Upper lobe of right lung (tissue), 1 donor: Measurements from ENCODE around the gene APOL5. TPM values are rescaled to one million over a fixed set of nuclear protein-coding genes. Genes with fewer than 3 reads are reported as not detected.

Experiments used
- ATAC-seq: fragments of 200-7000 bp; cut with Tn5 transposase; one replicate; pipeline ENCODE4 v1.9.1; 2020; ENCODE audit warnings: mild to moderate bottlenecking, moderate library complexity
- DNase-seq: peaks from one replicate; pipeline ENCODE4 v3.0.0-alpha.2; 2020
- H3K27ac ChIP-seq: fragments of 200-600 bp; one replicate; pipeline ENCODE4 v1.8.0; 2022
- H3K27me3 ChIP-seq: fragments of 200-600 bp; one replicate; pipeline ENCODE4 v1.8.0; 2022; ENCODE audit warnings: mild to moderate bottlenecking
- H3K36me3 ChIP-seq: fragments of 200-600 bp; one replicate; pipeline ENCODE4 v1.8.0; 2022
- H3K4me1 ChIP-seq: fragments of 200-600 bp; one replicate; pipeline ENCODE4 v1.8.0; 2022
- H3K4me3 ChIP-seq: fragments of 200-600 bp; one replicate; pipeline ENCODE4 v1.8.0; 2022; ENCODE audit warnings: mild to moderate bottlenecking
- H3K9me3 ChIP-seq: fragments of 200-600 bp; one replicate; pipeline ENCODE4 v1.8.0; 2022
- intact Hi-C: fragments of 100-400 bp; cut with DNase I; formaldehyde crosslinking; loops from one replicate; pipeline ENCODE4 v1.11.0; 2022
- total RNA-seq: library from RNA; stranded (reverse); fragmentation: NEBNext Ultra II Directional; extraction: Animal tissue kit (Norgen Biotek cat#: 25700); gene quantifications from one replicate; pipeline ENCODE4 v1.2.1, GENCODE V29; 2021
- TF ChIP-seq, protein P1 (sequence below): fragments of 200-600 bp; IDR thresholded peaks from one replicate; pipeline ENCODE4 v1.8.0; 2022; ENCODE audit warnings: antibody characterized with exemption
- donor health status: DM: no; HTN: yes; CAD: no; lungs with severe emphysema.

APOL5 gene
- total RNA-seq, 1 donor from 2014 or later, result not detected

DNA sequence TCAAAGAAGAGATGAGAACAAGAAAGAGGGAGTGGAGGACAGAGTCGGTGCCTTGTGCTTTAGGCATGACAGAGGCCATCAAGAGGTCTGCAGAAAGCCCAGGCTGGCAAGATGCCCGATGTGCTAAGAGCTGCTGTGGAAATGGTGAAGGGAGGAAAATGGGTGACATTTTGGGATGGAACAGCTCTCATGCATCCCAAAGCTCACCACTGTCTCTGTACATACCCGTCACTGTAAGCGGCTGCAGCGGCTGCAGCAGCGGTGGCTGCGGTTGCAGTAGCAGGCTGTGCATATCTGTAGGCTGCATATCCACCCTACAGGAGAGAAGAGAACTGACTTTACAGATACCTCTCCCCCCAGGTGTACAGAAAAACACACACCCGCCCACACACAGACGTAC lies 28.6 kb downstream of the APOL5 start:
- DNase-seq (no peak), ATAC-seq (no peak)
- no peaks in the 10 kb centered on the region for H3K4me1 ChIP-seq
- intact Hi-C loops, result no loop called here
- H3K36me3 ChIP-seq, result peaks cover 27% of the 10 kb centered on the region
- H3K27me3 ChIP-seq, result no peaks in the 10 kb centered on the region
- no peak overlapping the region for H3K27ac ChIP-seq
- H3K4me3 ChIP-seq, result no peak overlapping the region
- no peaks in the 10 kb centered on the region for H3K9me3 ChIP-seq
- TF ChIP-seq, protein P1, sequence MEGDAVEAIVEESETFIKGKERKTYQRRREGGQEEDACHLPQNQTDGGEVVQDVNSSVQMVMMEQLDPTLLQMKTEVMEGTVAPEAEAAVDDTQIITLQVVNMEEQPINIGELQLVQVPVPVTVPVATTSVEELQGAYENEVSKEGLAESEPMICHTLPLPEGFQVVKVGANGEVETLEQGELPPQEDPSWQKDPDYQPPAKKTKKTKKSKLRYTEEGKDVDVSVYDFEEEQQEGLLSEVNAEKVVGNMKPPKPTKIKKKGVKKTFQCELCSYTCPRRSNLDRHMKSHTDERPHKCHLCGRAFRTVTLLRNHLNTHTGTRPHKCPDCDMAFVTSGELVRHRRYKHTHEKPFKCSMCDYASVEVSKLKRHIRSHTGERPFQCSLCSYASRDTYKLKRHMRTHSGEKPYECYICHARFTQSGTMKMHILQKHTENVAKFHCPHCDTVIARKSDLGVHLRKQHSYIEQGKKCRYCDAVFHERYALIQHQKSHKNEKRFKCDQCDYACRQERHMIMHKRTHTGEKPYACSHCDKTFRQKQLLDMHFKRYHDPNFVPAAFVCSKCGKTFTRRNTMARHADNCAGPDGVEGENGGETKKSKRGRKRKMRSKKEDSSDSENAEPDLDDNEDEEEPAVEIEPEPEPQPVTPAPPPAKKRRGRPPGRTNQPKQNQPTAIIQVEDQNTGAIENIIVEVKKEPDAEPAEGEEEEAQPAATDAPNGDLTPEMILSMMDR, result no peak

DNA sequence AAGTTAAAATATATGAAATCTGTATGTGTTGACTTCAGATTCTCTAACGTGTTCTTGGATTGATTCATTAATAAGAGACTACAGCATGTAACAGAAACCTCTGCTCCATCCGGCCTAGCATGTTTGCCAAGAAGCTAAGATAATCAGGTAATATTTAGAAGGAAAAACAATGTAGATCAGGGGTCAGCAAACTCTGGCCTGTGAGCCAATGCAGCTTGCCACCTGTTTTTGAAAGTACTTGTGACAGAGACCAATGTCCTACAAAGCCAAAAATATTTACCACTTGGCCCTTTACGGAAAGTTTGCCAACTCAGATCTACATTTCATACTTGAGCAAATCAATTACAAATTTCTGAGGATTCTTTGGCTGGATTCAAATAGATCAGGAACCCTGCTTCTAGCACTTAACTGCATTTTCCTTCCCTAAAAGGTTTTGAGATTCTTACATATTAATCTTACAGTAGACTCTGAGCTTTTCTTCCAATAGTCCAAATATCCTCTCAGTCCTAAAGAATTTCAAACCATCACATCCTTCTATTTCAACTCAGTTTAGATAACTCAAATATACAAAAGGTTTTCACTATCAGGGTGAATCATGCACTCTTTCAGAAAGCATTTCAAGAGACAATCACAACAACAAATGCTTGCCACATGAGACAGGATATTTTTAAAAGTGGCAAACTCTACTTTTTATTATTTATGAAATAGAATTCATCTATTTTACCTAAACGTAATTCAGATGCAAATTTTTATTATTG lies 29.5 kb downstream of the APOL5 start:
- H3K9me3 ChIP-seq, result no peaks in the 10 kb centered on the region
- no peak overlapping the region for H3K4me3 ChIP-seq
- DNase-seq (no peak), ATAC-seq (no peak)
- peaks cover under 1% of the 10 kb centered on the region for H3K4me1 ChIP-seq
- H3K27me3 ChIP-seq, result no peaks in the 10 kb centered on the region
- H3K27ac ChIP-seq, result no peak overlapping the region
- TF ChIP-seq, protein P1, result no peak
- H3K36me3 ChIP-seq, result peaks cover 27% of the 10 kb centered on the region
- intact Hi-C loops, result no loop called here

DNA sequence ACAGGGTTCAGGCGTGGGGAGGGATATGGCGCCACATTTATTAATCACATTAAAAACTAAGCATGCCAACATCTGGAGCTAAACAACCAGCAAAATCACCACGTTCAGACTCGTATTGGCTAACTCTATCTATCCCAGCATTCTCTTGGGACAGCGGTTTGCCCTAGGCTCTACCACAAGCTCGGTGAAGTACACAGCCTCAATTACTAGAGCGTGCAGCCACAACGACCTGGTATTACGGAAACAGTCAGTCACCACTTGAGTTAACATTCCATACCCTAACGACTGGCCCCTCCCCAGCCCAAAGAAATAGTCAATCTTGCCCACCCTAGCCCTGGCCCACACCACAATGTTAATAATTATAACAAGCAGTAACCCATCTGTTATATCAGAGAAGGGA lies 32.1 kb downstream of the APOL5 start:
- Histone ChIP-seq H3K27me3 (no peaks in the 10 kb centered on the region), H3K9me3 (no peaks in the 10 kb centered on the region), H3K4me1 (peaks cover 8% of the 10 kb centered on the region), H3K4me3 (no peak overlapping the region), H3K36me3 (peaks cover 18% of the 10 kb centered on the region), H3K27ac (no peak overlapping the region)
- no peak for ATAC-seq
- TF ChIP-seq, protein P1, result no peak
- no peak for DNase-seq
- intact Hi-C loops, result loop anchor here (10.0 kb wide), 1 partner anchor 165 kb away; no protein-coding TSS in a partner anchor

DNA sequence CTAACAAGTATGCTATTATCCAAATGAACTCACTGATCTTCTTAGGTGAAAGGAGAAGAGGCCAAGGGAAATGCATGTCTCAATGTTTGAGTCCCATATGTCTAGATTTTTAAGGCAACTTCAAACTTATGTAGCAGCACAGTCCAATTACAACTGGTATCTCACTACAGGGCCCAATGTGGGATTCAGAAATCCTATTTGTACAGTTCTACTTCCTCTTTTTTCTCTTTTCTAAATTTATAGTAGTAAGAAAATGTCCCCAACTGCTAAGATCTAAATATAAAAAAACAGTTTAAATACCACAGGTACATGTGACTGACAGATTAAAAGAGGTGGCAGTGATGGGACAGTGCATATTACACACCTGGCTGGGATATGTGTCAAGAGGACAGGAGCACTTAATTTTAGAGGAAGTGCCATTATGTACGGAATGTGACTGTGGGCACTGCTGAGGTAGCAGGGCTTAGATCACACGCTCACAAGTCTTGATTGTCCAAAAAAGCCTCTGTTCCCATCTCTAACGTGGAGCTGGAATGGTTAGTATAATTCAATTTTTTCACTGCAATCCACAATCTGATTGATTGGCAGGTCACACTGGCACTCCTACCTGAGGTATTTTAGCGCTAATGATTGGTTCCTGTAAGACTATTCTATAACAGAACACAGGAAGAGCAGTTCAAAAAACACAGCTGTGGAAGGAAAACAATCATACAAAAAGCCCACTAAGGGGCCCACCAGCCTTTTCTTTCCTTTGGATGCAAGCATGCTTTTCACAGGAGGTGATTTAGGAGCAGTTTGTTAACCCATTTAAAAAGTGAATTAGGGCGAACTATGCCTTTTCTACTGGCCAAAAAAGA lies 34.6 kb downstream of the APOL5 start:
- intact Hi-C loops, result loop anchor here (10.0 kb wide), 1 partner anchor 163 kb away; no protein-coding TSS in a partner anchor
- peak; percentile 49 for ATAC-seq
- H3K27ac ChIP-seq, result no peak overlapping the region

DNA sequence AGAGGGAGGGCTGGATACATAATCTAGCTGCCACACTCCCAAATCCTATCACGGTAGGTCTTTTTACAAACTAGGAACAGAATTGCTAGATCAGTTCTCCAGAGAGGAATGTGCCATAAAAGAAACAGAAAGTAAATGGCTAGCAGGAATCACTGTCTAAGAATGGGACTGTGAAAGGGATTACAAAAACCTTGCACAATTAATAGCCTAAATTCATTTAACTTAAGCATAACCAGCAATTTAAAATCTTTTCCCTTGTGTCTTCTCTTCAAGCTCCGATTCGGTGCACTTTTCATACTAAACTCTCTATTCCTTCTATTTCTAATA lies 35.2 kb downstream of the APOL5 start:
- H3K4me3 ChIP-seq, result no peak overlapping the region
- H3K4me1 ChIP-seq, result peaks cover 8% of the 10 kb centered on the region
- H3K27me3 ChIP-seq, result no peaks in the 10 kb centered on the region
- no peaks in the 10 kb centered on the region for H3K9me3 ChIP-seq
- H3K27ac ChIP-seq, result no peak overlapping the region
- TF ChIP-seq, protein P1, result no peak
- DNase-seq (no peak), ATAC-seq (no peak)
- peaks cover 17% of the 10 kb centered on the region for H3K36me3 ChIP-seq
- intact Hi-C loops, result loop anchor here (10.0 kb wide), 1 partner anchor 162 kb away; no protein-coding TSS in a partner anchor

More for the DNA sequence above, 34.6 kb downstream of the APOL5 start:
- H3K27me3 ChIP-seq, result no peaks in the 10 kb centered on the region
- H3K9me3 ChIP-seq, result no peaks in the 10 kb centered on the region
- H3K4me1 ChIP-seq, result peaks cover 8% of the 10 kb centered on the region
- H3K36me3 ChIP-seq, result peaks cover 17% of the 10 kb centered on the region
- TF ChIP-seq, protein P1, result no peak
- DNase-seq, result no peak
- no peak overlapping the region for H3K4me3 ChIP-seq
